GDM1 (cell line): ENCODE results near the gene MACROH2A2.
A peak's percentile ranks its signal among the peaks of the same experiment; 100 is the strongest.
"Not testable (repeated sequence)": the region's sequence is repeated elsewhere in the genome, so short reads cannot be mapped to it uniquely, and the experiment has no call there.

Source experiments
- DNase-seq: peaks from one replicate; lab custom pipeline; 2025; lab: John Stamatoyannopoulos, UW

MACROH2A2 gene

GRCh38 chr10:70052462-70053217 is at the start of gene MACROH2A2:
Gene MACROH2A2 (plus strand): TSS chr10:70052846. CDS start chr10:70075659, 22,813 bp downstream.
- peak; percentile 42 for DNase-seq

- no peak for DNase-seq
These were observed 45.4 kb upstream of the MACROH2A2 start for GRCh38 chr10:70007116-70007820.

GRCh38 chr10:70031215-70031614 is 21.4 kb upstream of the MACROH2A2 start:
- DNase-seq, result no peak

- no peak for DNase-seq
These were observed 19.9 kb upstream of the MACROH2A2 start for GRCh38 chr10:70032667-70033289.

GRCh38 chr10:70034232-70034631 is 18.4 kb upstream of the MACROH2A2 start:
- no peak for DNase-seq

GRCh38 chr10:70035531-70035930 is 17.1 kb upstream of the MACROH2A2 start:
- no peak for DNase-seq

GRCh38 chr10:70038923-70039322 is 13.7 kb upstream of the MACROH2A2 start:
- no peak for DNase-seq

- DNase-seq, result no peak
These were observed 11.6 kb upstream of the MACROH2A2 start for GRCh38 chr10:70041016-70041415.

GRCh38 chr10:70041739-70042138 is 10.9 kb upstream of the MACROH2A2 start:
- DNase-seq, result not testable (repeated sequence)

- not testable (repeated sequence) for DNase-seq
These were observed 5.6 kb upstream of the MACROH2A2 start for GRCh38 chr10:70047066-70047465.

- no peak for DNase-seq
These were observed 4.5 kb upstream of the MACROH2A2 start for GRCh38 chr10:70048030-70048723.

- DNase-seq, result no peak
These were observed 798 bp upstream of the MACROH2A2 start for GRCh38 chr10:70051848-70052247.

GRCh38 chr10:70053218-70053840 is 683 bp downstream of the MACROH2A2 start:
- no peak for DNase-seq

- peak; percentile 6 for DNase-seq
These were observed 1.2 kb downstream of the MACROH2A2 start for GRCh38 chr10:70053841-70054288.

- no peak for DNase-seq
These were observed 2.3 kb downstream of the MACROH2A2 start for GRCh38 chr10:70054902-70055301.

- DNase-seq, result no peak
These were observed 2.9 kb downstream of the MACROH2A2 start for GRCh38 chr10:70055550-70055949.

- no peak for DNase-seq
These were observed 4.7 kb downstream of the MACROH2A2 start for GRCh38 chr10:70057306-70057705.

- DNase-seq, result no peak
These were observed 7.7 kb downstream of the MACROH2A2 start for GRCh38 chr10:70060389-70060788.

GRCh38 chr10:70063418-70064098 is 10.9 kb downstream of the MACROH2A2 start:
- DNase-seq, result no peak

- DNase-seq, result no peak
These were observed 11.8 kb downstream of the MACROH2A2 start for GRCh38 chr10:70064486-70064885.

- DNase-seq, result no peak
These were observed 13.5 kb downstream of the MACROH2A2 start for GRCh38 chr10:70066190-70066589.
